NOMO-1 treated with DMSO at 0.1 percent for 48 hours (cell line): ENCODE data around the gene RSPH9.

Experiments used
- DNase-seq: peaks from one replicate; lab custom pipeline; 2025; ENCODE audit not compliant: unreplicated experiment; lab: John Stamatoyannopoulos, UW

Gene RSPH9, protein sequence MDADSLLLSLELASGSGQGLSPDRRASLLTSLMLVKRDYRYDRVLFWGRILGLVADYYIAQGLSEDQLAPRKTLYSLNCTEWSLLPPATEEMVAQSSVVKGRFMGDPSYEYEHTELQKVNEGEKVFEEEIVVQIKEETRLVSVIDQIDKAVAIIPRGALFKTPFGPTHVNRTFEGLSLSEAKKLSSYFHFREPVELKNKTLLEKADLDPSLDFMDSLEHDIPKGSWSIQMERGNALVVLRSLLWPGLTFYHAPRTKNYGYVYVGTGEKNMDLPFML

DNA sequence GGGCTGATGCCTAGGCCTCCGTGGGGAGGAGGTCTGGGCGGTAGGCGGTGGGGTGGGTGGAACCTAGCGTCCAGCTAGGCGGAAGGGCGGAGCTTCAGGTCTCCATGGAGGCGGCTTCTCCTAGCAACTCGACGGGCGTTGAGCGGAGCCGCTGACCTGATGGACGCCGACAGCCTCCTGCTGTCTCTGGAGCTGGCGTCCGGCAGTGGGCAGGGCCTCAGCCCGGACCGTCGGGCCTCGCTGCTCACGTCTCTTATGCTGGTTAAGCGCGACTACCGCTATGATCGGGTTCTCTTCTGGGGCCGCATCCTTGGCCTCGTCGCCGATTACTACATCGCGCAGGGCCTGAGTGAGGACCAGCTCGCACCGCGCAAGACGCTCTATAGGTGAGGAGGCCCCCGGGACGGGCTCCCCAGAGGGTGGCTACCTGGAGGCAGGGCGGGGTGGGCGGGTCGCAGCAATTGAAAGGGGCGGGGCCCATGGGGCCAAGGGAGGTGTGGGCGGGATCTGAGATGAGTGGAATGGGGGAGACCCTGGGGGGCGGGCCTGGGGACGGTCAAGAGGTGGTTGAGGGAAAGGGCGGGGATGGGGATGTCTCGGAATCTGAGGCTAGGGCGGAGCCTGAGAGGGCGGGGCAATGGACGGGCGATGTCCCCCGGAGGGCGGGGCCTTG lies at the start of gene RSPH9:
RSPH9 (plus strand) TSS at position 97 of the 673 bp plus-strand sequence; CDS start at position 160, 63 bp downstream.
- peak; percentile 12 for DNase-seq

GRCh38 chr6:43600595-43600994 lies 44.2 kb upstream of the RSPH9 start:
- DNase-seq: no peak

- DNase-seq: no peak
These were observed 40.7 kb upstream of the RSPH9 start for GRCh38 chr6:43604174-43604573.

DNA sequence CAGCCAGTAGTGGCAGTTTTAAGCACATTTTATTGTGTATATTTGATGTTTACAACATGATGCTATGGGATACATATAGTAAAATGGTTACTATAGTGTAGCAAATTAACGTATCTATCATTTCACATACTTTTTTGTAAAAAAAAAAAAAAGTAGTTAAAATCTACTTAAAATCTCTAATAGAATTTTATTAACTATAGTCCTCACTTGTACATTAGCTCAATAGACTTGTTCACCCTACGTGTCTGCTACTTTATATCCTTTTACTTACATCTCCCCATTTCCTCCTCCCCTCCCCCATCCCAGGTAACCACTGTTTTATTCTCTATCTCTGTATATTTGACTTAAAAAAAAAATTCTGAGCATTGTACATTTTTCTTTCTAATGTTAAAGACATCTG lies 38.8 kb upstream of the RSPH9 start:
- no peak for DNase-seq

- DNase-seq: peak; percentile 53
These were observed 36.5 kb upstream of the RSPH9 start for GRCh38 chr6:43608310-43608763.

DNA sequence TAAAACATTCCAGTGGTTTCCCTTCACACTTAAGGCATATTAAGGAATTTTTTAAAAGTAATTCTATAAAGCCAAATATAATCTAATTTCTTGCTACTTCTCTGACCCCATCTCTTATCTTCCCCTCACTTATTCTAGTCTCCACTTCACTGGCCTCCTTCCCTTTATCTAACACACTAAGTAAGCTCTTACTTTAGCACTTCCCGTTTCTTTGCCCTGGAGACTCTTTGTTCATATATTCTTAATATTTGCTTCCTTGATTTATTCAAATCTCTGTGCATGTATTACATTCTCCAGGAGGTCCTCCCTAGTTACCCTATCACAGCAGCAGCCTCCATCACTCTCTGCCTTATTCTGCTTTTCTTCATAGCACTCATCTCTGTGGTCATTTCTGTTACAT lies 36.0 kb upstream of the RSPH9 start:
- DNase-seq: peak; percentile 61

- DNase-seq: no peak
These were observed 35.4 kb upstream of the RSPH9 start for GRCh38 chr6:43609402-43609801.

DNA sequence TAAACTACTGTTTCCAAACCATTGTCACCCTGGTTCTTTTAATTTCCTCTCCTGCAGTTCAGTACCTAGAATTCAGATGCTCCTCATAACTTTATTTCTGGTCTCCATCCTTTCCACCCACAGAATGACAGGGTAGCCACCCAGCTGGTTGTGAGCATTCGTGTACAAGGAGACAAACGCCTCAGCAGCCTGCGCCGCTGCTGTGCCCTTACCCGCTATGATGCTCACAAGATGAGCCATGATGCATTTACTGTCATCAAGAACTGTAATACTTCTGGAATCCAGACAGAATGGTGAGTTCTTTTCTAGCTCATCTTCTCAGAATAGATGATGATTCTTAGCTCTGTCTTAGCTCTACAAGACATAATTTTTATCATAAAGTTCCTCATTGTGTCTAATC lies 34.4 kb upstream of the RSPH9 start:
- DNase-seq: no peak

- DNase-seq: no peak
These were observed 31.0 kb upstream of the RSPH9 start for GRCh38 chr6:43613721-43614395.

GRCh38 chr6:43614396-43614730 lies 30.5 kb upstream of the RSPH9 start:
- no peak for DNase-seq

- DNase-seq: no peak
These were observed 27.9 kb upstream of the RSPH9 start for GRCh38 chr6:43616725-43617472.

DNA sequence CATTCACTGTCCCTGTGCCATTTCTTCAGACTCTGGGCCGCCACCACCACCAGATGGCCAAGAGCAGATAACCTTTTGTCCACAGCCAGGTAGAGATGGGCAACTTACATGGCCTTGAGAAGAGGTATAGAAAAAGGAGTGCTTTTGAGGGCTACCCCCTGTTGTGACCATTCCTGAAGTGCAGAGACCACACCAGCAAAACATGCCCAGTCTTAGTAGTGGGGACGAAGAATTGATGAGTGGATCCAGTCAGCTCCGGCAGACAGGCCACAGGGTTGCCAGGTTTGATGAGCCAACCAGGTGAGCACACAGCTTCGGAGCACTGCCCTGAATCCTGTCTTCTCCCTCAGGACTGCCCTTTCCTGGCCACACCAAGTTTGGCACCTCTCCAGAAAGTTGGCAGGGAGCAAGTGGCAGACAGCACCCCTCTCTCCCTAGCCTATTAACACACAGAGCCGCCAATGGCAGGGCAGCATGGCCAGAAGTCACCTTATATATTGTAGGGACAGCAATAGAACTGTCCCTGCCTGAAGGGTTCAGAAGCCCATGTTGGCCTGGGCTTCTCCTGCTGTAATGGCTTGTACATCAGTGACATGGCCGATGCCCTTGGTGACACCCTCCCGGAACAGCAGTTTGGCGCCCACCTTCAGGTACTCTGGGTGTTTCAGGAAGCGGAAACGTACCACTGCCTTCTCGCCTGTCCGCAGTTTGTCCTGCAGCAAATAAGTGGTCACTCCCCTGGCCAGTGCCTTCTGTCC lies 23.6 kb upstream of the RSPH9 start:
- no peak for DNase-seq

DNA sequence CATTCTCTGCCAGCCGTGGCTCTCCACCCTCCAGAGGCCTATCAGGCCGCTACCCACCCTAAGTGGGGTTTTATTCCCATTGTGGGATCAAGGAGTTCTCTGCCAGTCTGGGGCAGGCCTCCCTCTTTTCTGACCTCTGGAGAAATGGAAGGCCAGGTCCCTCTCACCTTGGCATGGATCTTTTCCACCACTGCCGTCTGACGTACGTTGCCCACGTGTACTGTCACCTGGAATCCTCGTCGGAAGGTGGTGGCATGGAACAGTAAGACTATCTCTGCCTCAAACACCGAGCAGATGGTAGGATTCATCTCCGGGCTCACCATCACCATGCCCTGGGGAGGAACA lies 23.0 kb upstream of the RSPH9 start:
- DNase-seq: no peak

- DNase-seq: no peak
These were observed 22.3 kb upstream of the RSPH9 start for GRCh38 chr6:43622541-43622940.

GRCh38 chr6:43623880-43624785 lies 20.7 kb upstream of the RSPH9 start:
- DNase-seq: no peak

DNA sequence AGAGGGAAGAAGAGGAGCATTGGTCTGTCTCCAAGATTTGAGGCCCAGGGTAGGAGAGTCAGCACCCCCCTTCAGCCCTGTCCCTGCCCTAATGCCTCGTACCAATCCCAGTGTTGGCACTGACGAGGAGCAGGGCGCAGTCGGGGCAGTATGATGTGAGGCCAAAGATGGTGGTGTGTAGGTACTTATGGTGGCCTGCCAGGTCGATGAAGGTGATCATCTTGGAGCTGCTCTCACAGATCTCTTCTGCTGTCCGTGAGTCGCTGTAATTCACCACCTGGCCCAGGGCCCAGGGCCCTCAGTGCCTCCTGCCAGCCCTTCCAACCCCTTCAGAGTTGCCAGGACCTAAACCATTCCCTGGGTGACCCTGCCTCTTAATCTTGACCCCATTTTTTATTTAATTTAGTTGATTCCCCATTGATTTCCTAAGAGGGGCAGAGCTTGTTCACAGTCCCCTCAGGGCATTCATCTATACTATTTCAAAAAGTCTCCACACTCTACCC lies 20.0 kb upstream of the RSPH9 start:
- no peak for DNase-seq

DNA sequence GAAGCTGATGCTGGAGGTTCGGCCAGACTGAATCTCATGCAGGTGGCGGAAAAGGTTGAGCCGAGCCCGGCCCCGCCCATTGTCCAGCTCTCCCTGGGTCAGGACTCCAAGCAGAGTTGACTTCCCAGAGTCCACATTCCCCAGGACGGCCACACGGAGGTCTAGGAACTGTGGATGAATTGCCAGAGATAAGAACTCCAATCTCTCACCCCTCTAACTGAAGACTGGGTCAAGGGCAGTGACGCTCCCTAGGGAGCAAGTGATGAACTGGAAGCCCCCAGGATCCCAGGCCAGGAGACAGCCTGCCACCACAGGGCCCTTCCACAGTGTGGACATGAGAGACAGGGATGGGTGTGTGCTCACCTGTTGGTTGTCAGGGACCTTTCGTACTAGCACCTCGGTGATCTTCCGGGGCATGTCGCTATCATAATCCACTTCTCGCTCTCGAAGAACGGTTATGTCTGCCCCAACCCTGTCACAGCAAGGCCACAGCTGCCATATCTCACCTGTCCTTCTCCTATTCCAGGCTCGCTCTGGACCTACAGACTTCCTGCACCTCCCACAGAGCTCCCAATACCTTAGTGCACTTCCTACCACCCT lies 19.3 kb upstream of the RSPH9 start:
- DNase-seq: no peak

DNA sequence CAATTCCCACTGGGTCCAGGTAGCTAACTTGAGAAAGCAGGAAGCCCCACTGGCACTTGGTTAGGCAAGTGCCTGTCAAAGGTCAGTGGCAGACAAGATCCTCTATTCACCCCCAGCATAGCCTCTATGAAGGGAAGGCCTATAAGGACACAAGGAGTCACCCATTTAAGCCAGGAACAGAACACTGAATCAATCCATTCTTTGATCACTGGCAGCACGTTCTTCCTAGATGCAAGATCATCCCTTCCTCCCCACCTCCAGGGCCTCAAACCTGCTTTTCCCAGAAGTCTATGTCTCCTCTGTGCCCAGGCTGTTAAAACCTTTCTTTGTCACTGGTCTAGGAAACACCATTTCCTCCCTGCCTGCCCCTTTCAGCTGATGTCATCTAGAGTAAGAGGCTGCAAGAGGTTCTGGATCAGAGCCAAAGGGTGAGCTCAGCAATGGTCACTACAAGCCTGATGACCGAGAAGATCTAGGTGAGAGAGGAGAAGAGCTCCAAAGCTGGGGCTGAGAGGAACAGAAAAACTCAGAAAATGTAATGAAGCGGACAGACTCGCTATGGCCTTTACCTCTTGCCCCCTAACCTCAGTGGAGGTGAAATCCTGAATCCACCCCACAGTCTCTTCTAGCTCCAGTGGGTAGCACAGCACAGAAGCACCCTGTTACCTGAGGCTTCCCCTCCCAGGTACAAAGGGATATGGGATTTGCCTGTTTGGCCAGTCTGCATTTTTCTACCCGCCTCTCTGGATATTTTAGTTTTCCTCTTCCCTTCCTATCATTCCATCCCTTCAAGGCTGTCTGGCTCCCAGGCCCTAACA lies 17.6 kb upstream of the RSPH9 start:
- DNase-seq: peak; percentile 10
